Esophagus (tissue), 2 donors: ENCODE results near the gene GALP. TPM values are rescaled to one million over a fixed set of nuclear protein-coding genes. Genes with fewer than 3 reads are reported as not detected.
"Not testable (repeated sequence)": the region's sequence is repeated elsewhere in the genome, so short reads cannot be mapped to it uniquely, and the experiment has no call there.

Source experiments
- H3K27ac ChIP-seq, 2 donors: one replicate each; pipeline ENCODE4 v1.5.1; 2013; ENCODE audit warnings: low read depth in 2 of 2, mild to moderate bottlenecking in 2 of 2, inconsistent platforms in 1 of 2, low read length in 1 of 2, moderate library complexity in 1 of 2
- H3K27me3 ChIP-seq, 2 donors: one replicate each; pipeline ENCODE4 v1.6.1; 2013; ENCODE audit warnings: low read length in 2 of 2, control low read depth in 1 of 2, mild to moderate bottlenecking in 1 of 2; ENCODE audit not compliant: insufficient read depth in 2 of 2, control insufficient read depth in 1 of 2
- H3K36me3 ChIP-seq, 2 donors: one replicate each; pipeline ENCODE4 v1.6.1; 2013; ENCODE audit warnings: low read length in 1 of 2; ENCODE audit not compliant: control insufficient read depth in 2 of 2, insufficient read depth in 2 of 2
- H3K4me1 ChIP-seq, 2 donors: one replicate each; pipeline ENCODE4 v1.6.1; 2013; ENCODE audit warnings: low read length in 1 of 2; ENCODE audit not compliant: control insufficient read depth in 2 of 2, insufficient read depth in 2 of 2
- H3K4me3 ChIP-seq, 2 donors: one replicate each; pipeline ENCODE4 v1.5.1; 2013; ENCODE audit warnings: low read length in 2 of 2, mild to moderate bottlenecking in 2 of 2, low read depth in 1 of 2, moderate library complexity in 1 of 2
- H3K9me3 ChIP-seq, 2 donors: one replicate each; pipeline ENCODE4 v1.6.1; 2013; ENCODE audit warnings: mild to moderate bottlenecking in 2 of 2, low read depth in 1 of 2, low read length in 1 of 2, moderate library complexity in 1 of 2; ENCODE audit not compliant: control insufficient read depth in 2 of 2, insufficient read depth in 1 of 2
- WGBS, 2 donors: extraction: QIAGEN DNeasy Blood & Tissue Kit; methylation state at CpG; one replicate each; pipeline ENCODE4 v1.1.7; 2013; 5-methylcytosine and 5-hydroxymethylcytosine counted together
- polyA plus RNA-seq, 2 donors: library from polyadenylated mRNA; stranded (reverse); fragments of 200-250 nt; gene quantifications; one replicate each; pipeline ENCODE4 v1.2.3, GENCODE V29; 2013
- donor health status: healthy with polysubstance abuse.
- donor health status: Bipolar disorder and iron deficiency.

GALP gene
- polyA plus RNA-seq, 2 donors: not detected

DNA sequence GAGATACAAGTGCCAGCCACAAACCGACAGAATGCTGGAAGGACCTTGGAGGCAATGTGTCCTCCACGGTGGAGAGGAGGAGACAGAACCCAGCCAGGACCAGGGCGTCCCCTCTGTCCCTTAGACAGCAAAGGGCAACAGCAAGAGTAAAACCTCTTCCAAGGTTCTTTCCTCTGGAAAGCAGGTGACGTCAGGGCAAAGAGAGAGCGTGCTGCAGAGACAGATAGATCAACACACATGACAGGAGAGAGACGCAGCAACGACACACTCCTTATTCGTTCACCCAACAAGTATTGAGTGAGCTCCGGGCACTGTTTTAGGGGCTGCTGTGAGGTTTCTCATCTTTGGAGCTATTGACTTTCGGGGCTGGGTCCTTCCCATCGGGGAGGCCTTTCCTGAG, 1.3 kb upstream of the GALP start:
- Histone ChIP-seq H3K27me3 (peaks cover 0 to 3% of the 10 kb centered on the region in 2 donors), H3K4me1 (peaks cover 0 to 4% of the 10 kb centered on the region in 2 donors), H3K27ac (no peak overlapping the region), H3K4me3 (no peak overlapping the region), H3K9me3 (no peaks in the 10 kb centered on the region), H3K36me3 (no peaks in the 10 kb centered on the region)
- 34 to 36% methylated on average over 11 of the region's 11 CpGs for WGBS, 2 donors

DNA sequence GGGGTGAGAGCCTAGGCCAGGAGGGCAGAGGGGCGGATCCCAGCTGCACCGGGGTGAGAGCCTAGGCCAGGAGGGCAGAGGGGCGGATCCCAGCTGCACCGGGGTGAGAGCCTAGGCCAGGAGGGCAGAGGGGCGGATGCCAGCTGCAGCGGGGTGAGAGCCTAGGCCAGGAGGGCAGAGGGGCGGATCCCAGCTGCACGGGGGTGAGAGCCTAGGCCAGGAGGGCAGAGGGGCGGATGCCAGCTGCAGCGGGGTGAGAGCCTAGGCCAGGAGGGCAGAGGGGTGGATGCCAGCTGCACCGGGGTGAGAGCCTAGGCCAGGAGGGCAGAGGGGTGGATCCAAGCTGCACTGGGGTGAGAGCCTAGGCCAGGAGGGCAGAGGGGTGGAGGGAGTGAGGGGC, 502 bp downstream of the GALP start:
- H3K36me3 ChIP-seq, H3K9me3 ChIP-seq, H3K27ac ChIP-seq, H3K27me3 ChIP-seq, H3K4me3 ChIP-seq, H3K4me1 ChIP-seq: not testable (repeated sequence)
- WGBS, 2 donors: 69 to 73% methylated on average over 3 to 11 of the region's 11 CpGs

DNA sequence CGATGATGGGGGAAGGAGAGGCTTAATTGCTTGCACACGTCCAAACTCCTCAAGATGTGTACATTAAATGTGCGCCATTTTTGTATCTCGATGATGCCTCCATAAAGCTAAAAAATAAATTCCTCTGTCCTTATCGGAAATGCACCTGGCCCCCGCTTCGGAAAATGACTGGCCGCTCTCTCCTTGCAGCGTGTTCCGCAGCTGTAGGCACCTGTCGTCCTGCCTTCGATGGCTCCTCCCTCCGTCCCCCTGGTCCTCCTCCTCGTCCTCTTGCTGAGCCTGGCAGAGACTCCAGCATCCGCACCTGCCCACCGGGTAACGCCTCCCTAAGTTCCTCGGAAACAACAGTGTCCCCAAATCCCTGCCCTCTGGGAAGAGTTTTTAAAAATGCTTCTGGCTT, 1.1 kb downstream of the GALP start:
- H3K27me3 ChIP-seq: peaks cover 0 to 3% of the 10 kb centered on the region in 2 donors
- H3K9me3 ChIP-seq: no peaks in the 10 kb centered on the region
- H3K4me1 ChIP-seq: no peaks in the 10 kb centered on the region
- H3K27ac ChIP-seq: no peak overlapping the region
- no peak overlapping the region for H3K4me3 ChIP-seq
- no peaks in the 10 kb centered on the region for H3K36me3 ChIP-seq
- 75 to 78% methylated on average over 18 of the region's 18 CpGs for WGBS, 2 donors

DNA sequence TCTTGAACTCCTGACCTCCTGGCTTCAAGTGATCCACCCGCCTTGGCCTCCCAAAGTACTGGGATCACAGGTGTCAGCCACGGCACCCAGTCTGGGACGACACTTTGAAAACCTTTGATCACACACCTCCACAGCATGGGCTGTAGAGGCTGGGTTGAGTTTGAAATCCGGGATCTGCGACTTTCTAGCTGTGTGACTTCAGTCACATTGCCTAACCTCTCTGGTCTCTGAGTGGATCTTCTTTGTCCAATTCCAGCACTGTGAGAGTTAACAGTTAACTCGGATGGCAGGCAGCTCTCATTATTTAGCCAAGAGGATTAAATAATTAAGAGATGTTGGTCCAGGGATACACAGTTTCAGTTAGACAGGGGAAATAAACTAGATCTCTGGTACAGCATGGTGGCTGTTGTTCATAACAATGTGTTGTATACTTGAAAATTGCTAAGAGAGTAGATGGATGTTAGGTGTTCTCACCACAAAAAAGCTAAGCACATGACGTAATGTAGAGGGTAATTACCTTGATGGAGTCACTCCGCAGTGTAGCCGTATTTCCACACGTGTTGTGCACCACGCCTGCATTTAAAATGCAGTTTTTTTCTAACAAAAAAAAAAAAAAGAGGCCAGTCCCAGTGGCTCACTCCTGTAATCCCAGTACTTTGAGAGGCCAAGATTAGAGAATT, 1.9 kb downstream of the GALP start:
- WGBS, 2 donors: 51 to 59% methylated on average over 11 of the region's 11 CpGs
- Histone ChIP-seq H3K9me3 (no peaks in the 10 kb centered on the region), H3K27me3 (peaks cover 0 to 3% of the 10 kb centered on the region in 2 donors)

DNA sequence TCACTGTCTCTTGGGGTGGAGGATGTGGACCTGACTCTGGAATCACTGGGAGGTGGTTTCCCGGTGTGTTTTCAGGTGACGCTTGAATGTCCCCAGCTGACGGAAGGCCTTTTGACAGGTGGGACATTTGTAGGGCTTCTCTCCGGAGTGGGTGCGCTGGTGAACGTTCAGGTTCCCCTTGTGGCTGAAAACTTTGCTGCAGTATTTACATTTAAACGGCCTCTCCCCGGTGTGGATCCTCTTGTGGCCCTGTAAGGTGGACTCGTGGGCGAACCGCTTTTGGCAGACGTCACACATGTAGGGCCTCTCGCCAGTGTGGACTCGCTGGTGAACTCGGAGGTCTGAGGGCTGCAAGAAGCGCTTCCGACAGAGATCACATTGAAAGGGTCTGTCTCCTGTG, 14.0 kb downstream of the GALP start:
- Histone ChIP-seq H3K4me3 (no peak overlapping the region), H3K36me3 (no peaks in the 10 kb centered on the region), H3K27me3 (no peaks in the 10 kb centered on the region), H3K9me3 (no peaks in the 10 kb centered on the region), H3K4me1 (peaks cover 0 to 2% of the 10 kb centered on the region in 2 donors), H3K27ac (no peak overlapping the region)
- 73 to 76% methylated on average over 17 of the region's 17 CpGs for WGBS, 2 donors

More for the DNA sequence above, 1.9 kb downstream of the GALP start:
- H3K36me3 ChIP-seq: no peaks in the 10 kb centered on the region
- no peak overlapping the region for H3K4me3 ChIP-seq
- no peaks in the 10 kb centered on the region for H3K4me1 ChIP-seq
- H3K27ac ChIP-seq: no peak overlapping the region

DNA sequence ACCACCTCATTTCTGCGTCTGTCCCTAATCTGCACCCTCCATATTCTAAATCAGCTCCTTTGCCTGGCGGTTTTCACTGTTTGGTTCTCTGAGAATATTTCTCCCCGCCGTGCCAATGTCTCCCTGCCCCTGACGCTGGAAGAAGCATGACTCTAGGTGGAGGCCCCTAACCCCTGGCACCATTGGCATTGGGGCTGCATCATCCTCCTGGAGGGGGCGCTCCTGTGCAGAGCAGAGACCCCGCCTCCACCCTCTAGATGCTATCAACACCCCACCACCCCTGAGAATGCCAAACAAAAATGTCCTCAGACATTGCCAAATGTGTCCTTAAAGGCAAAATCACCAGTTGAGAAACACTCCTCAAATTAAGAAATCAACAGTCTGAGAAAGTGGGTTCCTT, 15.3 kb downstream of the GALP start:
- peaks cover 0 to 2% of the 10 kb centered on the region in 2 donors for H3K4me1 ChIP-seq
- 70 to 78% methylated on average over 7 of the region's 7 CpGs for WGBS, 2 donors

DNA sequence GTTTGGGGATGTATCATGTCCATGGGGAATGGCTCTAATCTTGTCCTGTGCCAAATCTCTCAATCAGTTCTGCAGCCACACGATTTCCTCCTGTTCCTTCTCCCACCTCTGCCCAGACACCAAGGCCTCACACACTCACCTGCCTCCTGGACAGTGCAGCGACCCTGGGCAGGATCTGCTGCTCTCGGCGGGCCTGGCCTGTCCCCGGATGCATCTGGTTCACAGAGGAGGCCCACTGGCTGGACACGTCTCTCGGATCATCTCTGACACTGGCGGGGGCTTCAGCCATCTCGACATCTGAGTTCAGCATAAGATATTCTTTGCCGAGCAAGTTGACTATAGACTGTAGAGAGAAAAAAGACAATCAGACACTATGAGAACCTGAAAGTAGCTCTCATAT, 15.9 kb downstream of the GALP start:
- 84 to 85% methylated on average over 10 of the region's 10 CpGs for WGBS, 2 donors
- no peaks in the 10 kb centered on the region for H3K27me3 ChIP-seq
- no peak overlapping the region for H3K27ac ChIP-seq
- H3K4me1 ChIP-seq: peaks cover 0 to 2% of the 10 kb centered on the region in 2 donors
- H3K4me3 ChIP-seq: no peak overlapping the region
- H3K9me3 ChIP-seq: no peaks in the 10 kb centered on the region
- no peaks in the 10 kb centered on the region for H3K36me3 ChIP-seq

More for the DNA sequence above, 15.3 kb downstream of the GALP start:
- H3K27ac ChIP-seq: no peak overlapping the region
- no peaks in the 10 kb centered on the region for H3K27me3 ChIP-seq
- H3K36me3 ChIP-seq: no peaks in the 10 kb centered on the region
- no peaks in the 10 kb centered on the region for H3K9me3 ChIP-seq
- H3K4me3 ChIP-seq: no peak overlapping the region

DNA sequence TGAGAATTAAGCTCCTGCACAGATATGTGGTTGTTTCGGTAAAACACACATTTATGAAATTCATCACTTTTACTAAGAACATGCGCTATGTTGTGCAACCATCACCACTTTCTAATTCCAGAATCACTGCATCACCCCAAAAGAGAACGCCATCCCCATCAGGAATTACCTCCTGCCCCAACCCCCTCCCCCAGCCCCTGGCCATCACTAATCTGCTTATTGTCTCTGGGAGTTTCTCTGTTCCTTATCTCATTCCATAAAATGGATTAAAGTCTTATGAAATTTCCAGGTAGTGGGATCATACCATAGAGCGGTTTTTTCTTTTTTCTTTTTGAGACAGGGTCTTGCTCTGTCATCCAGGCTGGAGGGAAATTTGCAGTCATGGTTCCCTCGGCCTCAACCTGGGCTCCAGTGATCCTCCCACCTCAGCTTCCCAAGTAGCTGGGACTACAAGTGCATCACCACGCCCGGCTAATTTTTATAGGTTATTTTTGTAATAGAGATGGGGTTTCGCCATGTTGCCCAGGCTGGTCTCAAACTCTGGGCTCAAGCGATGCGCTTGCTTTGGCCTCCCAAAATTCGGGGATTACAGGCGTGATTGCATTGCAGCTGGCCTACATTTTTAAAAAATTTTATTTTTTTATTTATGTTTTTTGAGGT, 18.3 kb downstream of the GALP start:
- 89 to 91% methylated on average over 12 of the region's 12 CpGs for WGBS, 2 donors
- H3K9me3 ChIP-seq: no peaks in the 10 kb centered on the region
- H3K27ac ChIP-seq: no peak overlapping the region
- no peaks in the 10 kb centered on the region for H3K36me3 ChIP-seq
- H3K4me1 ChIP-seq: peaks cover 0 to 2% of the 10 kb centered on the region in 2 donors
- H3K27me3 ChIP-seq: no peaks in the 10 kb centered on the region
- H3K4me3 ChIP-seq: no peak overlapping the region

DNA sequence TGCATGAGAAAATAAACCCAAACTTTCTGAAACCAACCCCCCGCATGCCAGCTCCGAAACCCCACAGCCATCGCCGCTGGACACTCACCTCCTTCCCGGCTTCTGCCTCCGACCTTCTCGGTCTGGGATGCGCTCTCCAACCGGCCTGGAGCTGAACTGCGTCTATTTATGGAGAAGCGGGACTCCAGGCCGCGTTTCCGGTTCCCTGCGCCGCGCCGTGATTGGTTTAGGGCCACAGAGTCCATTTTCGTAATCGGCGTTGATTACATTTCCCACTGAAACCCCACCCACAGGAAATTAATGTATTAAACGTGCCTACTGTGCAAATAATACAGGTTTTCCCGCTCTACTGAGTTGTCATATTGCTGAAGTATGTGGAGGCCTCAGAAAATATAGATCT, 21.8 kb downstream of the GALP start, which contains the start of gene ZSCAN5B:
TSS of gene ZSCAN5B (minus strand) at position 138 of the 400 bp plus-strand sequence. CDS start 4,731 bp downstream, outside the sequence.
- not testable (repeated sequence) for H3K27ac ChIP-seq, H3K4me3 ChIP-seq, H3K4me1 ChIP-seq, H3K9me3 ChIP-seq, H3K36me3 ChIP-seq, H3K27me3 ChIP-seq
- 86 to 91% methylated on average over 23 of the region's 23 CpGs for WGBS, 2 donors

DNA sequence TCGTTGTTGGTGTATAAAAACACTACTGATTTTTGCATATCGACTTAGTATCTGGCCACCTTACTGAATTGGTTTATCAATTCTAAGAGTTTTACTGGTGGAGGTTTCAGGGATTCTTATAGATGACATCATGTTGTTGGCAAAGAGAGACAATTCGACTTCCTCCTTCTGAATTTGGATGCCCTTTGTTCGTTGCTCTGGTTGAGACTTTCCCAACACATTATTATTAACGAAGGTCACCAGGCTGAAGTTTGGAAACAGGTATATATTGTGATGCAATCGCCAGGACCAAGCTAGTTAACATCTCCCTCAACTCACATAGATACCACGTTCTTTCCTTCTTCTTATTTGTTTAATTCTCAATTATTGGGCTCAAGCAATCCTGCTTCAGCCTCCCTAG, 23.9 kb downstream of the GALP start:
- no peaks in the 10 kb centered on the region for H3K27me3 ChIP-seq
- H3K9me3 ChIP-seq: no peaks in the 10 kb centered on the region
- H3K27ac ChIP-seq: no peak overlapping the region
- no peak overlapping the region for H3K4me3 ChIP-seq
- 63% methylated on average over 7 of the region's 7 CpGs for WGBS, 2 donors
- H3K4me1 ChIP-seq: no peaks in the 10 kb centered on the region
- no peaks in the 10 kb centered on the region for H3K36me3 ChIP-seq
